Nephron (organoid): ENCODE results near the gene RHOBTB3.

Source experiments
- H3K27ac Mint-ChIP-seq, 3 experiments: 2 replicates each; pipeline ENCODE4 v1.8.0; 2020; ENCODE audit warnings: mixed read lengths in 3 of 3, mild to moderate bottlenecking in 2 of 3, moderate library complexity in 1 of 3
- H3K27me3 Mint-ChIP-seq: 2 replicates; pipeline ENCODE4 v1.8.0; 2021; ENCODE audit warnings: low read depth, mild to moderate bottlenecking, moderate library complexity, mixed read lengths
- H3K36me3 Mint-ChIP-seq: 2 replicates; pipeline ENCODE4 v1.8.0; 2020; ENCODE audit warnings: low read depth, mixed read lengths
- H3K4me1 Mint-ChIP-seq: 2 replicates; pipeline ENCODE4 v1.8.0; 2020; ENCODE audit warnings: mixed read lengths
- H3K4me3 Mint-ChIP-seq, 3 experiments: 2 replicates each; pipeline ENCODE4 v1.8.0; 2020; ENCODE audit warnings: mild to moderate bottlenecking in 3 of 3, mixed read lengths in 3 of 3, moderate library complexity in 2 of 3
- H3K9me3 Mint-ChIP-seq: 2 replicates; pipeline ENCODE4 v1.8.0; 2020; ENCODE audit warnings: mixed read lengths
- TF ChIP-seq, protein P1 (sequence below), 3 experiments: fragments of 200-600 bp; sonication (generic); IDR thresholded peaks; one replicate each; pipeline ENCODE4 v1.5.0; 2021; ENCODE audit warnings: antibody characterized with exemption in 3 of 3; ENCODE audit not compliant: unreplicated experiment in 3 of 3

RHOBTB3 gene

DNA sequence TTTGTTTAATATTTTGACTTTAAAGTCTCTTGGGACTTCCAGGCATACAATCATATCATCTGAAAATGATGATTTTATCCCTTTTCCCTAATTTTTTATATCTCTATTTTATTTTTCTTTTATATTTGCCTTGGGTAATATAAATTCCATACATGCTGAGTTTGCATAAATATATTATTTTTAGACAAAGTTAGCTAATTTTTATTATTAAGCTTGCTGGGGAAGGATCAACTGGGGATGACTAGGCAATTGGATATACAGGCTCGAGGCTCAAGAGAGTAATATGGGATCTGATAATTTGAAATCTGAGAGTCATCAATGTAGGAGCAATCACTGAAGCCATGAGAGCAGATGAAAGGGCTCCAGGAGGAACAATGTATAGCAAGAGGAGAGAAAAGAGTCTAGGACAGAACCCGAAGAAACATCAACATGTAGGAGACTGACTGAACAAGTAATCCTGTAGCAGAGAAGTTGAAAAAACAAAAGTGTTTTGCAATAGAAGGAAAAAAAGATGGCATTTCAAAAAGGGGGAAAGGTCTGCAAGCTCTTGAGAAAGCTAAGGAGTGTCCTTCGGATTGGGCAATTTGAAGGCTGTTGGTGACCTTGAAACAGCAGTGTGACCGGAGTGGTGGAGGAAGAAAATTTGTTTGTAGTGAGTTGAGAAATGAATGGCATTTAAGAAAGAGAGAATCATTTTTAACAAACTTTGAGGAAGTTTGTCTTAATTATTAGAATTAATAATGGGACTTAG lies 17.0 kb upstream of the RHOBTB3 start:
- H3K36me3 Mint-ChIP-seq, result peaks cover 11% of the 10 kb centered on the region
- no peaks in the 10 kb centered on the region for H3K9me3 Mint-ChIP-seq
- H3K4me1 Mint-ChIP-seq, result peaks cover 19% of the 10 kb centered on the region
- peaks cover 11% of the 10 kb centered on the region for H3K27me3 Mint-ChIP-seq
- H3K27ac Mint-ChIP-seq, result no peak overlapping the region
- H3K4me3 Mint-ChIP-seq, result no peak overlapping the region
- TF ChIP-seq, protein P1, sequence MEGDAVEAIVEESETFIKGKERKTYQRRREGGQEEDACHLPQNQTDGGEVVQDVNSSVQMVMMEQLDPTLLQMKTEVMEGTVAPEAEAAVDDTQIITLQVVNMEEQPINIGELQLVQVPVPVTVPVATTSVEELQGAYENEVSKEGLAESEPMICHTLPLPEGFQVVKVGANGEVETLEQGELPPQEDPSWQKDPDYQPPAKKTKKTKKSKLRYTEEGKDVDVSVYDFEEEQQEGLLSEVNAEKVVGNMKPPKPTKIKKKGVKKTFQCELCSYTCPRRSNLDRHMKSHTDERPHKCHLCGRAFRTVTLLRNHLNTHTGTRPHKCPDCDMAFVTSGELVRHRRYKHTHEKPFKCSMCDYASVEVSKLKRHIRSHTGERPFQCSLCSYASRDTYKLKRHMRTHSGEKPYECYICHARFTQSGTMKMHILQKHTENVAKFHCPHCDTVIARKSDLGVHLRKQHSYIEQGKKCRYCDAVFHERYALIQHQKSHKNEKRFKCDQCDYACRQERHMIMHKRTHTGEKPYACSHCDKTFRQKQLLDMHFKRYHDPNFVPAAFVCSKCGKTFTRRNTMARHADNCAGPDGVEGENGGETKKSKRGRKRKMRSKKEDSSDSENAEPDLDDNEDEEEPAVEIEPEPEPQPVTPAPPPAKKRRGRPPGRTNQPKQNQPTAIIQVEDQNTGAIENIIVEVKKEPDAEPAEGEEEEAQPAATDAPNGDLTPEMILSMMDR (IDR thresholded peaks at IDR 0.05; ENCODE audit: unreplicated experiment in 3 of 3), result no peak

DNA sequence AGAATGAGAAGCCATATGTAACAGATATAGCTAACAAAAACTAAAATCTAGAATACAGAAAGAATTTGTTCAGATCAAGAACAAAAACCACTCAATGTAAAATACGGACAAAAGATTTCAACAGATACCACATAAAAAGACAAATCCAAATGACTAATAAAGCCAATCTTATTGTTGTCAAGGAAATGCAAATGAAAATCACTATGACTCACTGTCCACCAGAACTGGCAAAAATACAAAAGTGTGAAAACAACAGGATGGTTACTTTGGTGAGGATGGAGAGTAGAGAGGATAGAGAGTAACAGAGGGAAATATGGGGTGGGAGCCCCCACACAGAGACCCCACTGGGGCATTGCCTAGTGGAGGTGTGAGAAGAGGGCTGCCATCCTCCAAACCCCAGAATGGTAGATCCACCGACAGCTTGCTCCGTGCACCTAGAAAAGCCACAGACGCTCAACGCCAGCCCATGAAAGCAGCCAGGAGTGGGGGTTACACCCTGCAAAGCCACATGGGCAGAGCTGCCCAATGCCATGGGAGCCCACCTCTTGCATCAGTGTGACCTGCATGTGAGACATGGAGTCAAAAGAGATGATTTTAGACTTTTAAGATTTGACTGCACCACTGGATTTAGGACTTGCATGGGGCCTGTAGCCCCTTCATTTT lies 15.2 kb upstream of the RHOBTB3 start:
- Mint-ChIP-seq H3K27me3 (peaks cover 11% of the 10 kb centered on the region), H3K36me3 (peaks cover 11% of the 10 kb centered on the region), H3K9me3 (no peaks in the 10 kb centered on the region), H3K4me3 (no peak overlapping the region), H3K27ac (no peak overlapping the region), H3K4me1 (peaks cover 15% of the 10 kb centered on the region)
- TF ChIP-seq, protein P1 (IDR thresholded peaks at IDR 0.05; ENCODE audit: unreplicated experiment in 3 of 3), result no peak

DNA sequence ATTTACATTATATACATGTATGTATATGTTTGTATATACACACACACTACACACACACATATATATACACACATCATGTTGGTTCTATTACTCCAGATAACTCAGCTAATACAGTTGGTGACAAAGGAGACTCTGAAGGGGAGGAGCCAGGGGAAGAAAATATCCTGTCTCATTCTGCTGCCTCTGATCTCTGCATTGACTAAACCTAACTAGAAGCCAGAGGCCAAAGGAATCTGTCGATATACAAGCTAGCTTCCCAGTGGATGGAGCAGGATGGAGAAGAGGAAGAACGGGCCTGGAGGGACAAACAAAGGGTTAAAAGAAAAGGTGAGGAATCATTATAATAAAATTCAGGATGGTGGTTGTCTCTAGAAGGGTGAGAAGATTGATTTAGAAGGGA lies 13.7 kb upstream of the RHOBTB3 start:
- H3K27ac Mint-ChIP-seq, result no peak overlapping the region
- TF ChIP-seq, protein P1 (IDR thresholded peaks at IDR 0.05; ENCODE audit: unreplicated experiment in 3 of 3), result no peak
- H3K4me1 Mint-ChIP-seq, result peaks cover 18% of the 10 kb centered on the region
- no peaks in the 10 kb centered on the region for H3K9me3 Mint-ChIP-seq
- H3K36me3 Mint-ChIP-seq, result peaks cover 11% of the 10 kb centered on the region
- peaks cover under 1% of the 10 kb centered on the region for H3K27me3 Mint-ChIP-seq
- no peak overlapping the region for H3K4me3 Mint-ChIP-seq

DNA sequence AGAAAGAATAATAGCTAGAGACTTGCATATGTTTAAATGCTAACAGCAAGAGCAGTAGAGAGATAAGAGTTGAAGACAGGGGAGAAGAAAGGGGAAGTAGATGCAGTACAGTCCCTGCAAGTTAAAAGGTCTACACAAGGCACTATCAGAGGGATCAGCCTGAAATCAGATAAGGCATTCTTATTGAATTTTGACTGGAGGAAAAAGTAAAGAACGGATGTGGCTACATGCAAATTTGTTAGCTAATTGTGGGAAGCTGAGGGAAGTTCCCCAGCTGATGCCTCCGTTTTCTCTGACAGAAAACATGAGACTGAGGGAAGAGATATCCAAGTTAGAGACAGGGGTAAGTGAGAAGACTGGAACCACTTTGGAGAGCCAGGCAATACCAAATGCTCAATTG lies 12.9 kb upstream of the RHOBTB3 start:
- Mint-ChIP-seq H3K4me3 (no peak overlapping the region), H3K4me1 (peaks cover 19% of the 10 kb centered on the region), H3K36me3 (peaks cover 11% of the 10 kb centered on the region), H3K9me3 (no peaks in the 10 kb centered on the region), H3K27me3 (no peaks in the 10 kb centered on the region), H3K27ac (no peak overlapping the region)
- TF ChIP-seq, protein P1 (IDR thresholded peaks at IDR 0.05; ENCODE audit: unreplicated experiment in 3 of 3), result no peak

DNA sequence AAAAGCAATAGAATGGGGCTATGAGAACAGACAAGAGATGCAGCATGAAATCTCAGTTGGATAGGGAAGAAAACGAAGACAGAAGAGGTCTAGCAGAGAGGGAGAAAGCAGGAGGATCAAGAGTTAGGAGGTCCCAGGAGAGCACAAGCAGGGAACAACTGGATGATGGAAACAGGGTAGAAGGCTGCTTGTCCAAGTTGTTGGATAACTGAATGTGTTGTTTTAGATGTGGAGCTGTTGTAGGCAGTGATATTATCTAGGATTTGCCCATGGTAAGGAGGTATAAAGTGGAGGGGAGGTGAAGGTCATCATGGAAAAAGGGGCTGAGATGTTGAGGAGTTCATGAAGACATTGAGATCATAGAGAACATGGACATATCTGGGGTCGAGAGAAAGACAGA lies 12.4 kb upstream of the RHOBTB3 start:
- H3K4me3 Mint-ChIP-seq, result no peak overlapping the region

More for the DNA sequence above, 12.4 kb upstream of the RHOBTB3 start:
- TF ChIP-seq, protein P1 (IDR thresholded peaks at IDR 0.05; ENCODE audit: unreplicated experiment in 3 of 3), result no peak
- Mint-ChIP-seq H3K27me3 (no peaks in the 10 kb centered on the region), H3K4me1 (peaks cover 24% of the 10 kb centered on the region), H3K9me3 (no peaks in the 10 kb centered on the region), H3K27ac (no peak overlapping the region), H3K36me3 (peaks cover 8% of the 10 kb centered on the region)
